Urinary bladder (tissue), 2 donors: ENCODE measurements around the gene SEMA4B. TPM values are rescaled to one million over a fixed set of nuclear protein-coding genes. Genes with fewer than 3 reads are reported as not detected.

Source experiments
- polyA plus RNA-seq: library from polyadenylated mRNA; stranded (reverse); fragments of 200-250 nt; gene quantifications from one replicate; pipeline ENCODE4 v1.2.3, GENCODE V29; 2013
- small RNA-seq: library from RNA; depleted of rRNA; stranded (forward); fragments of <200 nt; gene quantifications from one replicate; pipeline ENCODE3, GENCODE V24; 2014
- total RNA-seq: library from RNA; depleted of rRNA; stranded (reverse); fragments of >200 nt; gene quantifications from one replicate; pipeline ENCODE4 v1.2.3, GENCODE V29; 2014
- donor health status: healthy.

SEMA4B gene
- total and polyA plus RNA-seq, 2 donors: 39.3 to 60.8 TPM

Small RNA genes within 50 kb of the gene (small RNA-seq; reads per million reads assigned to genes)
- gene RN7SL346P: not detected

Other genes starting within 250 kb of the SEMA4B start
- gene ZNF710, start 200.0 kb upstream of the SEMA4B start, total RNA-seq: 9.7 TPM
- gene ZNF710, start 200.0 kb upstream of the SEMA4B start, polyA plus RNA-seq: 9.6 TPM
- gene IDH2, start 98.9 kb upstream of the SEMA4B start, total RNA-seq: 85.0 TPM
- 105 TPM for gene IDH2, start 98.9 kb upstream of the SEMA4B start, polyA plus RNA-seq
- 17.9 TPM for gene CIB1, start 32.6 kb downstream of the SEMA4B start, total RNA-seq
- gene CIB1, start 32.6 kb downstream of the SEMA4B start, polyA plus RNA-seq: 84.7 TPM
- gene GDPGP1, start 32.9 kb downstream of the SEMA4B start, total RNA-seq: 6.6 TPM
- gene GDPGP1, start 32.9 kb downstream of the SEMA4B start, polyA plus RNA-seq: 3.6 TPM
- gene TTLL13, start 48.2 kb downstream of the SEMA4B start, total RNA-seq: not detected
- 0.05 TPM for gene TTLL13, start 48.2 kb downstream of the SEMA4B start, polyA plus RNA-seq
- 72.2 TPM for gene NGRN, start 64.3 kb downstream of the SEMA4B start, total RNA-seq
- gene NGRN, start 64.3 kb downstream of the SEMA4B start, polyA plus RNA-seq: 104 TPM
- gene ZNF774, start 151.0 kb downstream of the SEMA4B start, total RNA-seq: 3.3 TPM
- gene ZNF774, start 151.0 kb downstream of the SEMA4B start, polyA plus RNA-seq: 1.1 TPM
- 257 TPM for gene IQGAP1, start 186.9 kb downstream of the SEMA4B start, total RNA-seq
- gene IQGAP1, start 186.9 kb downstream of the SEMA4B start, polyA plus RNA-seq: 147 TPM